RPMI7951 (cell line): ENCODE results near the gene MPG. TPM values are rescaled to one million over a fixed set of nuclear protein-coding genes. Genes with fewer than 3 reads are reported as not detected.

Experiments
- DNase-seq: peaks from one replicate; pipeline ENCODE4 v3.0.0-alpha.2; 2012; ENCODE audit warnings: low read depth
- total RNA-seq: library from RNA; depleted of rRNA; stranded (reverse); fragments of >200 nt; shearing (Covaris generic); gene quantifications from 2 replicates; pipeline ENCODE4 v1.2.3, GENCODE V29; 2014

The MPG gene
- total RNA-seq, 1 experiment from 2014 or later: 80.5 TPM

DNA sequence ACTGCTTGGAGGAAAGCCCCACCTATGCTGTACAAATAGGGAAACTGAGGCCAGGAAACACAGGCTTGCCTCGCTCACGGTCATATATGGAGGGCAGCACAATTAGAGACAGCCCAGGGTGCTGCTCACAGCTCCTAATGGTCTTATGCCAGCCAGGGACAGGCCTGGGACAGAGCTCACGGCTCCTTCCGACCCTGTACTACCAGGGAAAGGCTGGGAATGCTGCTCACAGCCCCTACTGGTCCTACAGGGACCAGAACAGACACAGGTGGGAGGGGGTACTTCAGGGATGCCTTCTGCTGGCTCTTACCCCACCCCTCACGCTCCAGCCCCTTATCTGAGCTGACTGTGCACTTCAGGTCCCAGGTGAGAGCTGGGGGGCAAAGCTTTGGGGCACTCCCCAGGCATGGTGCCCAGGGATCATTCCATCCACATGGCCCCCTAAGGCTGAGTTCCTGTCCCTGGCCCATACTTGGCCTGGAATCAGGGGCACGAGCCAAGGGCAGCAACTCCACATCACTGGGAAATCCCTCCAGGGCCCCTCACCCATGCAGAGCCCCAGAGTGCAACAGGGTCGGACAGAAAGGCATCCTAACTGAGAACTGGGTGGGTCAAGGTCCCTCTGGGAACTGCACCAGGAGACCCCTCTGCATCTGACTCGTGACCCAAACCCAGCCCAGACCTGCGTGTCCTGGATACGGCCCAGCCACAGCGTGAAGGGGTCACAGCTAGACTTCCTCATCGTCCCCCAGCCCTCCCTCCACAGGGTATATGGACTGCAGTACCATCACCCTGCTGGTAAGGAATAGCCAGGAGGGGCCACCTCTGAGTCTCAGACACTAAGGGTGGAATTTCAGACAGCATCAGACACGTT lies 11.5 kb upstream of the MPG start:
- no peak for DNase-seq

DNA sequence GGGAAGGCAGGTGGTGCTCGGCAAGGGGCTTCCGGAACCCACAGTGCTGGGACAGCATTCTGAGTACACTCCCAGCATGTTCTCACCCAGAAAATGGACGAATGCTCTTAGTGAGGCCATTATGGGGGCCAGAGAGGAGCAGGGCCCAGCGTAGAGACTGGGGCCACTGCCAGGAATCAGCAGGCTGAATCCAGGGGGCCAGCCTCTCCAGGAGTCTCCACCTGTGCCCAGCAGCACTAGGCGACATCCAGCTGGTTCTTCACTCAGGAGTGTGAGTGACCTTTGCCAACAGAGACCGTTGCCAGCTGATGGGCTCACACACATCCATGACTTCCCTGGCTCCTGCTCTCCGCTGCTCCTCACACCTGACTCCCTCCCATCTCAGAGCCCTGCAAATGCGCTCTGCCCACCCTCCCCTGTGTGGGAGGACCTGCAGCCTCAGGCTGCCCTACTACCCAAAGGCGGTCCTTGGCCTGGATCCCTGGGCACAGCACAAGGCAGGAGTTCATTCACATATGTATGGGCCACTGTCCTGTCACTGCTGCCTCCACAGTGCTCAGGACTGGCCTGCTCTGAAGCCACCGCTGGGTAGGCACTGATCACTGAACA lies 10.7 kb upstream of the MPG start:
- no peak for DNase-seq

DNA sequence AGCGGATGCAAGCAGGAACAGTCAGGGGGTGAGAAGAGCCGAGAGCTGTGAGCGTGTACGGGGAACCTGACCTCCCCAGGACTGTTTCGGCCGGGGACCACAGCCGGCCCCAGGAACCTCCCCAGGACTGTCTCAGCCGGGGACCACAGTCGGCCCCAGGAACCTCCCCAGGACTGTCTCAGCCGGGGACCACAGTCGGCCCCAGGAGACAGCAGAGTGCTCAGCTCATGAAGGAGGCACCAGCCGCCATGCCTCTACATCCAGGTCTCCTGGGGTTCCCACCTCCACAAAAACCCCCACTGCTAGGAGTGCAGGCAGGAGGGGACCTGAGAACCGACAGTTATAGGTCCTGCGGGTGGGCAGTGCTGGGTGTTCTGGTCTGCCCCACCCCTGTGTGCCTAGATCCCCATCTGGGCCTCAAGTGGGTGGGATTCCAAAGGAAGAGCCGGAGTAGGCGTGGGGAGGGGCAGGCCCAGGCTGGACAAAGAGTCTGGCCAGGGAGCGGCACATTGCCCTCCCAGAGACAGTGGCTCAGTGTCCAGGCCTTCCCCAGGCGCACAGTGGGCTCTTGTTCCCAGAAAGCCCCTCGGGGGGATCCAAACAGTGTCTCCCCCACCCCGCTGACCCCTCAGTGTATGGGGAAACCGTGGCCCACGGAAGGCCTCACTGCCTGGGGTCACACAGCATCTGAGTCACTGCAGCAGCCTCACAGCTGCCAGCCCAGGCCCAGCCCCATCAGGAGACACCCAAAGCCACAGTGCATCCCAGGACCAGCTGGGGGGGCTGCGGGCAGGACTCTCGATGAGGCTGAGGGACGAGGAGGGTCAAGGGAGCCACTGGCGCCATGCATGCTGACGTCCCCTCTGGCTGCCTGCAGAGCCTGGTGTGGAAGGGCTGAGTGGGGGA lies 9.9 kb upstream of the MPG start:
- DNase-seq: peak; percentile 84

DNA sequence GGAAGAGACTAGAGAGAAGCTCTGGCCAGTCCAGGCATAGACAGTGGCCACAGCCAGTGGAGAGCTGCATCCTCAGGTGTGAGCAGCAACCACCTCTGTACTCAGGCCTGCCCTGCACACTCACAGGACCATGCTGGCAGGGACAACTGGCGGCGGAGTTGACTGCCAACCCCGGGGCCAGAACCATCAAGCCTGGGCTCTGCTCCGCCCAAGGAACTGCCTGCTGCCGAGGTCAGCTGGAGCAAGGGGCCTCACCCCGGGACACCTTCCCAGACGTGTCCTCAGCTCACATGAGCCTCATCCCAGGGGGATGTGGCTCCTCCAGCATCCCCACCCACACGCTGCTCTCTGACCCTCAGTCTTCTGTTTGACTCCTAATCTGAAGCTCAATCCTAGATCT lies 8.8 kb upstream of the MPG start:
- no peak for DNase-seq

DNA sequence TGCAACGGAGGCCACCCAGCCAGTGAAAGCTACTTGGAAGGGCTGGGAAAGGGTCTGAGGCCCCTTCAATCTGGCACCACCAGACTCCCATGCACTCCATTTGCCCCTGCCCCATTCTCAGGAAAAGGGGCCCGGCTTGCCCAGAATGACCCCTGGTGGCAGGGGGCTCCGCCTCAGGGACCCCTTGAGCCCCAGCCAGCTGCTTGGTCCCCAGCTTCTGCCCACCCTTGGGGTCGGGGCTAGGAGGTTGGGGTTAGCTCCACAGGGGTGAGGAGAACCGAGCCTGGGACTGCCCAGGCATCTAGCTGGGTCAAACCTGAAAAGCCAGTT lies 6.8 kb upstream of the MPG start:
- no peak for DNase-seq

DNA sequence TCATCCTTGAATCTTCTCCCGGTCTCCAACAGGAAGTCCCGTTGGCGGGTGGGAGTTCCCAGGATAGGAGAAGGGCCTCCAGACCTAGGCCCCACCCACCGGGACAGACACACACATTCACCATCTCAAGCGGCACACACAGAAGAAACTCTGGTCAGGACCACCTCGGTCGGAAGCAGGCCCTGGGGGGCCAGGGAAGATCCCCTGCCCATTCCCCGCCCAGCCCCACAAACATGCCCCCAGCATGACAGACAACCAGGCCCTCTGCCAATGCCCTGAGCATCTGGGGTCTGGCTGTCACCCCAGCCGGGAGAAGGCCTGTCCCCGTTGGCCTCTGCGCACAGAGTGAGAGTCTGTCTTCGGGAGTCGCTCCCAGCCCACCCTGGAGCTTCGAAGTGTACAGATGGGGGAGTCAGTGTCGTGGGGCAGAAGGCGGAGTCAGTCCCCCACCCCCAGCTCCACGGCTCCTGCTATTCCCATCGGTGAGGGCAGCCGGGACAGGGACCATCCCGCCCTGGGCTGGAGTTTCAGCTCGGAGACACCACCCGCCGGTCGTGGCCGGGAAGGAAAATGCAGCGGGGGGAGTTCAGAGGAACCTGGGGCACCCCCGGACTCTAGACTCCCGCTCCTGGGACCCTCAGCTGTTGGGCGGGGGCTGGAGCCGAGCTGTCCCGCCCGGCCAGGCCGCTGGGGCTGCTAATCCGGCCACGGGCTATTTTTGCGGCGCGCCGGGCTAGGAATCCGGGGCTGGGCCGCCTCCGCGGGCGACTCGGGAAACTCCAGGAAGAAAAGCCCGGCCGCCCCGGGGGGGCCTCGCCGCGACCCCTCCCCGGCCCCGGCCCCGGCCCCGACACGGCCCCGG lies 6.3 kb upstream of the MPG start:
- peak; percentile 87 for DNase-seq

DNA sequence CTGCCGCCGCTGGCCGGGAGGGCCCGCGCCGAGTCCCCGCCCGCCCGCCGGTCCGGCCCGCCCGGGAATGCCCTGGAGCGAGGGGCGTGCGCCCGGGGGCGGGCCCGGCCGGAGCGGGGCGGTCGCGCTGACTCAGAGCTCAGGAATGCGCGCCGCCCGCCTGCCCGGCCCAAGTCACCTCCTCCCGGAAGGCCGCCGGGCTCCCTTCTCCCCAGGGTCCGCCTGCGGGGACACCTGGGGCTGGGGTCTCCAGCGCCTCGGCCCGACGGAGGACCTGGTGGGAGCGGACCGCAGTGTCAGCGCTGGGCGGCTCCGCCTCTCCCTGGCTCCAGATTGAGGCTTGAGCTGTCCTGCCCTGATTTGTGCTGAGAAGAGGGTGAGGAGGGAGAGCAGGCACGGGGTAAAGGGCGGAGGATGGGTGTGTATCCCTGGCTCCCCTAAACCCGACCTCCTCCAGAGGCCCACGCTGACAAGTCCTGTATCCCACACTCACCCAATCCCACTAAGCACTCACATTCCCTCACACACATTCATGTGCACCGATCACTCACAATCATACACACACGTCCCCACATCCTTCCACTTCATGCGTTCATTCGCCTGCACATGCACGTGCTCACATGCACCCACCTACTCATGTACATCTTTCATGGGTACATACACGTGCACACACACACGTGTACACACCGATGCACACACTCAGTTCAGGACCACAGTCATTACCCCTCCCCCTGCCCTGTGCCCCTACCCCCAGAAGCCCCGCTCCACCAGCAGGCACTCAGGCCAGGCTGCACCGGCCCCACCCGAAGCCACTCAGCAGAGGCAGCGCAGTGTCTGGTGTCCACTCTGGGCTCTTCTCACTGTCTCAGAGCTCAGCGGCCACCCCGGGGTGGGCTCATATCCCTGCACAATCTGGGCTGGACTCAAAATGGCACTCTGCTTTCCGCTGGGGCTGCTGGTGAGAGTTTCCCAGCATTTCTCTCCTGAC lies 5.2 kb upstream of the MPG start, which contains the start of gene RHBDF1:
RHBDF1 (minus strand) TSS at position 71 of the 988 bp plus-strand sequence. CDS start 7,616 bp downstream, outside the sequence.
- peak; percentile 56 for DNase-seq

DNA sequence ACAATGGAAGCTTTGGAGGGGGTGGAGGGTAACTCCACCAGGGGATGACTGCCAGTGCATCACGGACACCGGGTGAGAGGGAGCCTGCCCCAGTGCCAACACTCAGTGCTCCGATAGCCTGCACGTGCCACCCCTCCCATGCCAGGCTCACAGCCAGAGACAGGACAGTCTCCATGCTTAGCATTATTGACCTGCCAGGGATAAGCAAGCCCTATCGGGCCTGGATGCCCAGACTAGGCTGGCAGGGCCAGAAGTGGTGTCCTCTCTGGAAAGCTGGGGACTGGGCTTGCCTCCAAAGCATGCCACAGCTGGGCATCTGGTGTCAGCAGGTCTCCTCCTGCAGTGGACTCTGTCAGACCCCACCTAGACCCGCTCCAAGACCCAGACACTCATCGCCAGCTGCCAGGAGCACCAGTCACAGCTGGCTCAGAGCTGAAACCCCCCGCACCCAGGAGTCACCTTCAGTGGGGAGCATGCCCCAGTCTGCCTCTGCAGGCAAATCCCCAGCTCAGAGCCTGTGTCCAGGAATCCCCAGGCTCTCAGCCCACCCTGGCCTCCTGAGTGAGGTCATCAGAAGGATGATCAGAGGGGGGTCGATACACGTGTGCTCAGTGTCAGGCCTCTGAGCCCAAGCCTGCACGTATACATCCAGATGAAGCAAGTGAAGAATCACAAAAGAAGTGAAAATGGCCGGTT lies 3.8 kb upstream of the MPG start:
- DNase-seq: no peak

DNA sequence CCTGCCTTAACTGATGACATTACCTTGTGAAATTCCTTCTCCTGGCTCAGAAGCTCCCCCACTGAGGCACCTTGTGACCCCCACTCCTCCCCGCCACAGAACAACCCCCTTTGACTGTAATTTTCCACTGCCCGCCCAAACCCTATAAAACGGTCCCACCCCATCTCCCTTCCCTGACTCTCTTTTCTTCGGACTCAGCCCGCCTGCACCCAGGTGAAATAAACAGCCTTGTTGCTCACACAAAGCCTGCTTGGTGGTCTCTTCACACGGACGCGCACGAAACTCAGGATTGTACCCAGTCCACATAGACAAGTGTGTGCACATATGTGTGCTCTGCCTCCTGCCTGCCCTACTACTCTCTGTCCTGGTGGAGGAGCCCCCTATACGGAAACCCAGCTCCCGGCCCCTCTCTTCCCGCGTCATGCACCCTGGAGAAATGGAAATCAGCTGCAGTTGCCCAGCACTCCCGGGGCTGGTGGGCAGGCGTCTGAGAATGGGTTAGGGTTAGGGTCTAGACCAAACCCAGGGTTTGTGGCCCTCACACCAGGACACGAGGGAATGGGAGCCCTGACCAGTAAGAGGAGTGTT lies 3.2 kb upstream of the MPG start:
- no peak for DNase-seq

DNA sequence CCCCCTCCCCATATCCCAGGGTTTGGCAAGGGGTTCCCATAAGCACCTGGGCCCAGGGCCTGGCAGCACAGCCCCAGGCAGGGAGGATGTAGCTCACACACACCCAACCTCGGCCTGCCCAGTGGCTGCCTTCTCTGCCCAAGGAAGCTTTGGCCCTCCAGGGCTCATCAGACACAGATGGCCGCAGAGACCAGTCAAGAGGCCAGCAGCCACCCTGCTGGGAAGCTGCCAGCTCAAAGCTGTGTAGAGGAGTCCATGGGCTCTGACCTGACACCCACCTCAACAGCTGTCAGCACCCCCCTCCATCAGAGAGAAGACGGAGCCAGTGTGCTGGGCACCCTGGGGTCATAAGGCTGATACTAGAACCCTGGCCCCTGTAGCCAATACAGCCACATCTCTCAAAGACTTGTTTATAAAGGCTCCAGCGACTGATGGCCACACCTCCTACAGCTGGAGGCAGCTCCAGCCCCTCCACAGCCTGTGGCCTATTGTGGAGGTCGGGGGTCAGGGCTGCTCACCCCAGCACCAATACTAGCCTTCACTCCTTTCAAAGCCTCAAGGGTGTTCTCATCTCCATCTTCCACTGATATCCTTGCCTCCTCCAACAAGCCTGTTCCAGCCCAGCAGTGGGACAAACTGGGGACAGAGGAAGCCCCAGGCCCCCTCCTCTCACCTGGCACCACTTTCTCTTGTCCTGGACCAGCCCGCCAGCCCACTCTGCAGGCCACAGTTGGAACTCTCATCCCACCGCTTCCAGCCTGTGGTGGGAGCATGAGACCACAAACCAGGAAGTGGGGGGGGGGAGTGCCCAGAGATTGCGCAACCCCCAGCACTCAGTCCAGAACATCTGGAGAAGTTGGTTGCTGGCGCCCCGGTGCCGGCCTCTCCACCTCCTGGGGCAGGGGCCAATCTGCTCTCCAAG lies 2.2 kb upstream of the MPG start:
- peak; percentile 91 for DNase-seq

DNA sequence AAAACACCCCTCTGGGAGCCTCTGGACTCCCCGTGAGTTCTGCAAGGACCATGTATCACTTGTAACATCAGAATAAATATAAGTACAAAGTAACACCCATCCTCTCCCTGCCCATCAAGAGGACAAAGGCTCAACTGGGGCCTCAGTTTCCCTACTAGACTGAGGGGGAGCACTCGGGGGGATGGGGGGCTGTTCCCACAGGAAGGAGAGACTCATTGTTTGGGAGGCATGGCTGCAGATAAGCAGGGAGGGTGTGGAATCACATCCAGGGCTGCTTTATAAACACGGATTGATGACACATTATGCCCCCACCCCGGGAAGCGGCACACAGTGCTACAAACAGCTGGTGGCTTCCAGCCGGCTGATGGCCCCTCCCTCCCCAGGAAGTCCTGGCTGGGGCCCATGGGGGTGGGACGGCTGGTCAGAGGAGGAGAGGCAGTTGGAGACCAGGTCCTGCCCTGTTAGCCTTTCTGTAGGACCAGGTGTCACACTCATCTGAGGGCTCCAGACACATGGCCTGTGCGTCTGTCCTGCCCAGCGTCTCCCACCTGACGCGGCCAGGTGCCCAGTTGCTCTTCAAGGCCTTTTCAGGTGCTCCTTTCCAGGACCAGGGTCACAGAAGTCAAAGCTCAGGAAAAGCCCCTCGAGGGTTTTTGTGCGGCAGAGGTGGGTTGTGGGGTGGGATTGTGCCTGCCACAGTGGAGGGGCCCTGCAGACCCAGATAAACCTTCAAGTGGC lies 1.3 kb upstream of the MPG start:
- peak; percentile 92 for DNase-seq

DNA sequence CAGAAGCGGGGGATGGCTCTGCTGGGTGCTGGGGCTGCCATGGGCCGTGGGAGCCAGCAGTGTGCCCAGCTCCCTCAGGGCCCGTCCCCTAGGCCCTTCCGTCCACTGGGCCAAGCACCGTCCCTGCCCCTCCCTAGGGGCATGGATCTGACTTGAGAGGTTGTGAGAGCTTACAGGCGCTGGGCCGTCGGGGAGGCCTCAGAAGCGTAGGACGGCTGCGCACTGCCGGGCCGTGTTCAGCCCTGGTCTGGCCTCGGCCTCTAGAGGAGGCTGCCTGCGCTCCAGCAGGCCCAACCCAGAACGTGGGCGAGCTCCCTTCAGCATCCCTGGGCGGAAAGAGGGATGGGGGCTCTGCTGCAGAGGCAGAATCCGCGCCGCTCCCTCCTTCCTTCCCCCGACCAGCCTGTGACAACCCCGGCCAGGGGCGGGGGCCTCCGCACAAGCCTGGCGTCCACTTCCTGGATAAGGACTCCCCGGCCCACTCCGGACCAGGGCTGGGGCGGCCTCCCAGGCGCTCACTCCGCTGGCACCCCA lies 685 bp upstream of the MPG start:
- DNase-seq: peak; percentile 72

DNA sequence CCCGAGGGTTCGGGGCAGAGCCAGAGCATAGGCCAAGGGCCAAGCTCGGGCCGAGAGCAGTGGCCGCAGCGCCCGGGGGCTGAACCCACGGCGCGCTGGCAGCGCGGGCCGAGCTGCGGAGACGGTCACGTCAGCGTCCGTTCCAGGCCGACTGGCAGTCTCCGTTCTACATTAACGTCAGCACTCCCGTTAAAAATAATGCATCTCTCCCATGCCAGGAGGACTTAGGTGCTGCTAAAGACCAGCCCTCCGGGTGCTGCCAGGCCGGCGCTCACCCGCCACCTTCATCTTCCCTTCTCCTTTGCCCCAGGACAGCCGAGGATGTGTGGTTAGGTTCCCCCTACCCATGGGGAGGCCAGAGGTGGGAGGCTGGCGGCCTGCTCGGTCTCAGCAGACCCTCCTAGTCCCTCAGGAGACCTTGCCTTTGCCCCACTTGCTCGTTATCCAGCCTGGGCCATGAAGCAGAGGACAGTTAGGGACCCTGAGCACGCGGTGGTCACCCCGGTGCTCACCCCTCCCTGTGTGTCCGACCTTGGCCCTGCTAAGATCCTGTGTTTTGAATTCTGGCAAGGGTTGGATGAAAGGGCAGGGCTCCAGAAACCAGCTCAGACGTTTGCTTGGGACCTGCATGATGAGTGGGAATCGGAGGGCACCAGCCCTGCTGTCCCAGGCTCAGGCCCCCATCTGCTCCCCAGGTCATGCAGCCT lies 572 bp downstream of the MPG start:
- DNase-seq: peak; percentile 38

DNA sequence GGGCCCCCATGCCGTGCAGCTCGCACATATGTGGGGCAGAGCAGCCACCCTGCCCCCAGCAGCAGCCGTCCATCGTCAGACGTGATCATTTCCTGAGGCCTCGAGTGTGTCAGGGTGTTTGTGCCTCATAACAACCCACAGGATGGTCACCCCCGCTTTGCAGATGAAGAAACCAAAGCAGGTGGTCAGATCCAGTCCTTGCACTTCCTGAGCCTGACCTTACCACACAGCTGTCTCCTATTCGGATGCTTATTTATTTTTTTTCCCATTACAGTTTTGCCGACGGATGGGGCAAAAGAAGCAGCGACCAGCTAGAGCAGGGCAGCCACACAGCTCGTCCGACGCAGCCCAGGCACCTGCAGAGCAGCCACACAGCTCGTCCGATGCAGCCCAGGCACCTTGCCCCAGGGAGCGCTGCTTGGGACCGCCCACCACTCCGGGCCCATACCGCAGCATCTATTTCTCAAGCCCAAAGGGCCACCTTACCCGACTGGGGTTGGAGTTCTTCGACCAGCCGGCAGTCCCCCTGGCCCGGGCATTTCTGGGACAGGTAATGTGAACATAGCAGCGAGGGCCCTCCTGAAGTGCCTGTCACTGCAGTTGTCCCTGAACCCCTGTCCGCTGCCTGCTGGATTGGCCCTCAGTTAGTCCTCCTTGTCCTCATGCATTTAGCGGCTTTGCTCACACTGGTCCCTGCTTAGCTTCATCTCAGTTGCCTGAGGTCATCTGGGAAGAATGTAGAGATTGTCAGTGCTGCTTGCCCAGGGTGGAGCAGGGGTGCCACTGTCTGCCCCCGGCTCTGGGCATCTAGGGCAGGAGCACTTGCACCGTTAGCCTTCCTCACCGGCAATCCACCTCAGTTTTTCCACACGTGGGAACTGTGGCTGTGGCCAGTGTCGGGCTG lies 1.4 kb downstream of the MPG start:
- DNase-seq: peak; percentile 55

DNA sequence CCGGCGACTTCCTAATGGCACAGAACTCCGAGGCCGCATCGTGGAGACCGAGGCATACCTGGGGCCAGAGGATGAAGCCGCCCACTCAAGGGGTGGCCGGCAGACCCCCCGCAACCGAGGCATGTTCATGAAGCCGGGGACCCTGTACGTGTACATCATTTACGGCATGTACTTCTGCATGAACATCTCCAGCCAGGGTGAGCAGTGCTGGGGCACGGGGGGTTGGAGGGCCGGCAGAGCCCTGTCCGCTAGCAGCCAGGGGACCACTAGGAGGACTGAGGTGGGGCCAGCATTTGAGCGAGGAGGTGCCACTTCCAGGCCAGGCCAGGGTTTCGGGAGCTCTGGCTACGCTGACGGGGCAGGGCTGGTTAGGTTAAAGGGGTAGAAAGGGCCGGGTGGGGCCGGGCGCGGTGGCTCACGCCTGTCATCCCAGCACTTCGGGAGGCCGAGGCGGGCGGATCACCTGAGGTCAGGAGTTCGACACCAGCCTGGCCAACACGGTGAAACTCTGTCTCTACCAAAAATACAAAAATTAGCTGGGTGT lies 5.1 kb downstream of the MPG start:
- no peak for DNase-seq
